SKM-1 treated with dmso at 0.1 percent for 144 hours (cell line): ENCODE data around the gene BLCAP.
A peak's percentile ranks its signal among the peaks of the same experiment; 100 is the strongest.
"Not testable (repeated sequence)": the region's sequence is repeated elsewhere in the genome, so short reads cannot be mapped to it uniquely, and the experiment has no call there.

Experiments
- DNase-seq: peaks from one replicate; lab custom pipeline; 2025; ENCODE audit not compliant: unreplicated experiment; lab: John Stamatoyannopoulos, UW

BLCAP gene

GRCh38 chr20:37527638-37528445 lies at the start of gene BLCAP:
Gene BLCAP, minus strand, starts transcription at chr20:37527876. Its CDS starts 8,702 bp downstream, at chr20:37519174.
- DNase-seq, result peak; percentile 87

- not testable (repeated sequence) for DNase-seq
These were observed 49.8 kb upstream of the BLCAP start for GRCh38 chr20:37577436-37577835.

GRCh38 chr20:37576911-37577310 lies 49.2 kb upstream of the BLCAP start:
- no peak for DNase-seq

GRCh38 chr20:37575884-37576283 lies 48.2 kb upstream of the BLCAP start:
- DNase-seq, result peak; percentile 28

- DNase-seq, result no peak
These were observed 46.7 kb upstream of the BLCAP start for GRCh38 chr20:37574199-37574890.

GRCh38 chr20:37573626-37574198 lies 46.0 kb upstream of the BLCAP start:
- no peak for DNase-seq

- no peak for DNase-seq
These were observed 43.4 kb upstream of the BLCAP start for GRCh38 chr20:37571033-37571432.

GRCh38 chr20:37570419-37570818 lies 42.7 kb upstream of the BLCAP start:
- no peak for DNase-seq

GRCh38 chr20:37567671-37568588 lies 40.3 kb upstream of the BLCAP start:
- no peak for DNase-seq

- DNase-seq, result no peak
These were observed 39.6 kb upstream of the BLCAP start for GRCh38 chr20:37567331-37567665.

- DNase-seq, result no peak
These were observed 39.1 kb upstream of the BLCAP start for GRCh38 chr20:37566590-37567330.

- no peak for DNase-seq
These were observed 37.6 kb upstream of the BLCAP start for GRCh38 chr20:37565134-37565811.

GRCh38 chr20:37564388-37565133 lies 36.9 kb upstream of the BLCAP start:
- DNase-seq, result peak; percentile 27

GRCh38 chr20:37564016-37564387 lies 36.3 kb upstream of the BLCAP start:
- no peak for DNase-seq

GRCh38 chr20:37562695-37563480 lies 35.2 kb upstream of the BLCAP start:
- no peak for DNase-seq

GRCh38 chr20:37560629-37561028 lies 33.0 kb upstream of the BLCAP start:
- DNase-seq, result no peak

- DNase-seq, result no peak
These were observed 31.8 kb upstream of the BLCAP start for GRCh38 chr20:37559312-37560027.

GRCh38 chr20:37558779-37559178 lies 31.1 kb upstream of the BLCAP start:
- DNase-seq, result no peak
